Measurements from ENCODE around the gene TLL2. TPM values are rescaled to one million over a fixed set of nuclear protein-coding genes. Genes with fewer than 3 reads are reported as not detected.

TLL2 gene
- total RNA-seq, 4 donors from 2014 or later = 0.13 to 2.4 (median 1.8) TPM

DNA sequence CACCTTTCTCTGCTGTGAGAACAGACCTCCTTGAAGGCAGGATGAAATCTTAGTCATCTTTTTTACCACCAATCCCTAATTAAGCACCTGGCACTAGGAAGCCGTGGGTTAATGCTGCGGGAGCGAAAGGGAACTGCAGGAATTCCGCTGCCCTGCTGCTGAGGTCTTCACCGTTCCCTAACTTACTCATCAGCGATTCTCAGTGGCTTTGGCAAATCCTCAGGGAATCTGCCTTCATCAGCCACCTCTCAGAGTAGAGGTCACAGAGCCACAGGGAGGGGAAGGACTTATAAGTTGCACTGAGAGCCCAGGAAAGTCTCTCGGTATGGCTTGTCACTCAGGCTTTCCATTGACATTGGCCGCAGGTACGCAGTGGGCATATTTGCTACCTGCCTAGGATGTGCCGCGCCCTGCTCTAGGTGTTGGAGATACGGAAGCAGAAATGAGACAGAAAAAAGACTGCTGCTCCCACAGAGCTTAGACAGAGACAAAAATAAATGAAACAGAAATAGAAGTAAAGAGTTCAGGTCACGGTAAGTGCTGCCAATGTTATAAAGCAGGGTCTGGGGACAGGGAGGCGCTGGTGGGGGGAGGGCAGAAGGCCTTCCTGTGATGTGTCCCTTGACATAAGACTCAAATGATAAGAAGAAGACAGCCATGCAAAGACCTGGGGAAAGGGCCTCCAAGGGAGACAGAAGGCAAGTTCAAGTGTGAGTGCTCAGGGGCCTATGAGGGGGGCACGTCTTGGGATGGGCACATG, 82.3 kb downstream of the TLL2 start:
- no peak overlapping the region for H3K27ac ChIP-seq
- H3K27me3 ChIP-seq = no peaks in the 10 kb centered on the region
- intact Hi-C loops (cut with DNase I) = no loop called here
- no peak for DNase-seq
- no peaks in the 10 kb centered on the region for H3K4me1 ChIP-seq
- H3K9me3 ChIP-seq = no peaks in the 10 kb centered on the region
- 80 to 82% methylated on average over 15 of the region's 15 CpGs for WGBS, 2 donors
- TF ChIP-seq POLR2A (IDR thresholded peaks at IDR 0.05) = no peak
- TF ChIP-seq, protein P1, sequence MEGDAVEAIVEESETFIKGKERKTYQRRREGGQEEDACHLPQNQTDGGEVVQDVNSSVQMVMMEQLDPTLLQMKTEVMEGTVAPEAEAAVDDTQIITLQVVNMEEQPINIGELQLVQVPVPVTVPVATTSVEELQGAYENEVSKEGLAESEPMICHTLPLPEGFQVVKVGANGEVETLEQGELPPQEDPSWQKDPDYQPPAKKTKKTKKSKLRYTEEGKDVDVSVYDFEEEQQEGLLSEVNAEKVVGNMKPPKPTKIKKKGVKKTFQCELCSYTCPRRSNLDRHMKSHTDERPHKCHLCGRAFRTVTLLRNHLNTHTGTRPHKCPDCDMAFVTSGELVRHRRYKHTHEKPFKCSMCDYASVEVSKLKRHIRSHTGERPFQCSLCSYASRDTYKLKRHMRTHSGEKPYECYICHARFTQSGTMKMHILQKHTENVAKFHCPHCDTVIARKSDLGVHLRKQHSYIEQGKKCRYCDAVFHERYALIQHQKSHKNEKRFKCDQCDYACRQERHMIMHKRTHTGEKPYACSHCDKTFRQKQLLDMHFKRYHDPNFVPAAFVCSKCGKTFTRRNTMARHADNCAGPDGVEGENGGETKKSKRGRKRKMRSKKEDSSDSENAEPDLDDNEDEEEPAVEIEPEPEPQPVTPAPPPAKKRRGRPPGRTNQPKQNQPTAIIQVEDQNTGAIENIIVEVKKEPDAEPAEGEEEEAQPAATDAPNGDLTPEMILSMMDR (IDR thresholded peaks at IDR 0.05) = no peak
- no peaks in the 10 kb centered on the region for H3K36me3 ChIP-seq
- no peak overlapping the region for H3K4me3 ChIP-seq (replicated peaks in 1 of 3)

DNA sequence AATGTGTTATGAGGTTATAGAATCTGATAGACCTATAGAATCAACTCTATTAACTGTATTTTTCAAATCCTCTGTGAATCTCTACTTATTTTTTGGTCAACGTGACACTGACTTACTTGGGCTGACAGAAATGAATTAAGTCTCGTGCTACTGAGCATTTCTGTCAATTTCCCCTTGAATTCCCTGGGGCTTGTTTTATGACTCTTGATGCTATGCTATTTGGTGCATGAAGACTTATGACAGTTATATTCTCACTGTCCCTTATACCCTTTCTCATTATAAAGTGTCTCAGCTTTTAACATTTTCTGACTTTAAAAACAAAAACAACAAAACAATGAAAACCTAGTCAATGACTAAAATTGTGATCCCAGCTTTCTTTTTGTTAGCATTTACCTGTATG, 86.4 kb downstream of the TLL2 start:
- 85 to 93% methylated on average over 2 of the region's 2 CpGs for whole genome bisulfite sequencing, 2 donors
- intact Hi-C loops (cut with DNase I) = no loop called here

GRCh38 chr10:96422525-96422924, 91.2 kb downstream of the TLL2 start:
- Histone ChIP-seq H3K9me3 (no peaks in the 10 kb centered on the region), H3K36me3 (no peaks in the 10 kb centered on the region), H3K27ac (no peak overlapping the region), H3K27me3 (no peaks in the 10 kb centered on the region), H3K4me1 (no peaks in the 10 kb centered on the region), H3K4me3 (replicated peaks in 1 of 3) (no peak overlapping the region)
- WGBS, 2 donors = 90 to 93% methylated on average over 7 to 9 of the region's 9 CpGs
- no peak for DNase-seq
- intact Hi-C loops (cut with DNase I) = no loop called here
- TF ChIP-seq POLR2A (IDR thresholded peaks at IDR 0.05) = no peak
- TF ChIP-seq, protein P1 (IDR thresholded peaks at IDR 0.05) = no peak

More for the DNA sequence above, 86.4 kb downstream of the TLL2 start:
- Histone ChIP-seq H3K27me3 (no peaks in the 10 kb centered on the region), H3K9me3 (no peaks in the 10 kb centered on the region), H3K4me3 (replicated peaks in 1 of 3) (no peak overlapping the region), H3K36me3 (no peaks in the 10 kb centered on the region), H3K27ac (no peak overlapping the region), H3K4me1 (no peaks in the 10 kb centered on the region)
- DNase-seq = no peak
- TF ChIP-seq, protein P1 (IDR thresholded peaks at IDR 0.05) = no peak
- TF ChIP-seq POLR2A (IDR thresholded peaks at IDR 0.05) = no peak

DNA sequence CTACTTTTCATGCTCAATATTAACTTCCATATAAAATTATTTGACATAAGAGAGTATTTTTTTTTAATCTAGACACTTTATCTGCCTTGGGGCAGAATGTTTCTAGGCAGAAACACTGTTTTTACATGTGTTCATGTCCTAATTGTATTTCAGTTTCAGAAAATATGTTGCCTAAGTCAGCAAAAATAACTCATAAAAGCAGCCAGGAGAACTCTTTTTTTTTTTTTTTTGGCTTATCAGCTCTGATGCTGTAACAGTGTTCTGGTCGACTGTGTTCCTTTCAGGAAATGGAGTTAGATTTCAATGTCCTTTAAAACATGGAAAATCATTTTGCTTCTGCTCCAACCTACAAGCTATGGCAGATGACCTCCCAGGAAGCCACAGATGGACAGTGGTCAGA, 91.7 kb downstream of the TLL2 start:
- Histone ChIP-seq H3K27me3 (no peaks in the 10 kb centered on the region), H3K9me3 (no peaks in the 10 kb centered on the region), H3K27ac (no peak overlapping the region), H3K36me3 (no peaks in the 10 kb centered on the region), H3K4me3 (replicated peaks in 1 of 3) (no peak overlapping the region), H3K4me1 (no peaks in the 10 kb centered on the region)
- TF ChIP-seq POLR2A (IDR thresholded peaks at IDR 0.05) = no peak
- TF ChIP-seq, protein P1 (IDR thresholded peaks at IDR 0.05) = no peak
- DNase-seq = no peak
- intact Hi-C loops (cut with DNase I) = no loop called here
- WGBS, 2 donors = 45 to 51% methylated on average over 1 of the region's 1 CpG

- Histone ChIP-seq H3K4me1 (no peaks in the 10 kb centered on the region), H3K4me3 (replicated peaks in 1 of 3) (no peak overlapping the region), H3K27me3 (no peaks in the 10 kb centered on the region), H3K36me3 (no peaks in the 10 kb centered on the region), H3K9me3 (no peaks in the 10 kb centered on the region), H3K27ac (no peak overlapping the region)
- TF ChIP-seq, protein P1 (IDR thresholded peaks at IDR 0.05) = no peak
- TF ChIP-seq POLR2A (IDR thresholded peaks at IDR 0.05) = no peak
- intact Hi-C loops (cut with DNase I) = no loop called here
- no peak for DNase-seq
- WGBS, 2 donors = 89 to 93% methylated on average over 14 to 15 of the region's 15 CpGs
Measured at GRCh38 chr10:96420228-96421009, 93.3 kb downstream of the TLL2 start.
